Sigmoid colon (tissue), 7 donors: ENCODE data around the gene HOXB8. TPM values are rescaled to one million over a fixed set of nuclear protein-coding genes. Genes with fewer than 3 reads are reported as not detected.
A peak's percentile ranks its signal among the peaks of the same experiment; 100 is the strongest.

ENCODE experiments used
- DNase-seq: peaks from one replicate; pipeline ENCODE4 v3.0.0-alpha.2; 2019
- H3K27ac ChIP-seq, 4 donors: fragments of 200-600 bp; sonication (generic); one replicate each; pipeline ENCODE4 v1.5.1; 2016 to 2019; ENCODE audit warnings: mild to moderate bottlenecking in 1 of 4
- H3K27me3 ChIP-seq, 3 donors: fragments of 200-600 bp; sonication (generic); one replicate each; pipeline ENCODE4 v1.5.1; 2019; ENCODE audit warnings: mild to moderate bottlenecking in 1 of 3
- H3K36me3 ChIP-seq, 4 donors: fragments of 200-600 bp; sonication (generic); one replicate each; pipeline ENCODE4 v1.5.1; 2016 to 2019
- H3K4me1 ChIP-seq, 4 donors: fragments of 200-600 bp; sonication (generic); one replicate each; pipeline ENCODE4 v1.5.1; 2017 to 2019
- H3K4me3 ChIP-seq, 4 donors: fragments of 200-600 bp; sonication (generic); one replicate each; pipeline ENCODE4 v1.5.1; 2017 to 2019; ENCODE audit warnings: mild to moderate bottlenecking in 2 of 4, moderate library complexity in 1 of 4
- H3K9me3 ChIP-seq, 4 donors: fragments of 200-600 bp in 3 of 4; sonication (generic) in 3 of 4; one replicate each; pipeline versions ENCODE4 v1.5.1 to v1.6.1; 2013 to 2019
- EP300 ChIP-seq, 4 donors: sonication (generic); formaldehyde crosslinking; IDR thresholded peaks; one replicate each; pipeline ENCODE4 v1.6.1; 2017; ENCODE audit warnings: antibody characterized with exemption in 4 of 4
- POLR2A ChIP-seq, 2 donors: fragments of 450-650 bp; IDR thresholded peaks; one replicate each; pipeline ENCODE4 v1.6.1; 2016; ENCODE audit warnings: antibody characterized with exemption in 2 of 2, mild to moderate bottlenecking in 2 of 2, moderate library complexity in 2 of 2
- POLR2AphosphoS5 ChIP-seq, 4 donors: sonication (generic); formaldehyde crosslinking; IDR thresholded peaks; one replicate each; pipeline ENCODE4 v1.6.1; 2017; ENCODE audit warnings: antibody characterized with exemption in 4 of 4
- WGBS, 2 donors: extraction: QIAGEN DNeasy Blood & Tissue Kit; methylation state at CpG; one replicate each; pipeline ENCODE4 v1.1.7; 2013; 5-methylcytosine and 5-hydroxymethylcytosine counted together
- intact Hi-C: fragments of 100-400 bp; cut with DNase I; formaldehyde crosslinking; loops from one replicate; pipeline ENCODE4 v1.15.1; 2023
- polyA plus RNA-seq, 3 donors: library from polyadenylated mRNA; stranded (reverse); fragments of 200-250 nt; gene quantifications; one replicate each; pipeline ENCODE4 v1.2.3, GENCODE V29; 2013
- total RNA-seq, 4 donors: library from RNA; depleted of rRNA; stranded (reverse); fragments of >200 nt; gene quantifications; one replicate each; pipeline ENCODE4 v1.1.0, GENCODE V29; 2016
- TF ChIP-seq, protein P1 (sequence below), 4 experiments: fragments of 450-650 bp in 3 of 4; fragments of 200-600 bp in 1 of 4; IDR thresholded peaks; one replicate each; pipeline ENCODE4 v1.5.1; 2016 to 2019; ENCODE audit warnings: antibody characterized with exemption in 4 of 4, mild to moderate bottlenecking in 3 of 4, moderate library complexity in 2 of 4
- donor health status: healthy with polysubstance abuse.
- donor health status: Bipolar disorder and iron deficiency.
- donor health status: healthy.

Gene HOXB8
- total and polyA plus RNA-seq, 7 donors, result 0.68 to 3.4 (median 2.2) TPM; not detected in 3

DNA sequence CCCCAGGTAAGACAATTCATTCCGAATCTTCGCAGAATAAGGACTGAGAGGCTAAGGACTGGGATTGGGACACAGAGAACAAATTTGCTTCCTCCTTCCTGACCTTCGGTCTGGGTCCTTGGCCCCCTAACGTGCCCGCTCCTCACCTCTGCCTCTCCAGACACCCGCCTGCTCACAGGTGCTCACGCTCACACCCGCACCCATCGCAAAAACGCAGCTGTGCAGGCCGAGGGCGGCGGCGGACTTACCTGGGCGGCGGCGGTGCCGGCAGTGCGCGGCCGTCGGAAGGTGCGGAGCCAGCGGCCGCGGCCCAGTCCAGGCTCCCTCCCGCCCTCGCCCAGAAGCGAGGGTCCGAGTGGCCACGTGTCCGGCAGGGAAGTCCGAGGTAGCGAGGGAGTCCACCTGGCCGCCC is 18.2 kb upstream of the HOXB8 start:
- 15 to 43% methylated on average over 35 of the region's 35 CpGs for WGBS, 2 donors
- Histone ChIP-seq H3K36me3 (no peaks in the 10 kb centered on the region), H3K27ac (no peak overlapping the region), H3K9me3 (no peaks in the 10 kb centered on the region), H3K27me3 (peaks cover 69 to 100% (median 99%) of the 10 kb centered on the region in 3 donors), H3K4me3 (no peak overlapping the region), H3K4me1 (peaks cover 0 to 16% (median 7%) of the 10 kb centered on the region in 4 donors)
- intact Hi-C loops, result no loop called here
- no peak for TF ChIP-seq POLR2AphosphoS5 (IDR thresholded peaks at IDR 0.05)
- no peak for TF ChIP-seq POLR2A (IDR thresholded peaks at IDR 0.05)
- peak; percentile 51 for DNase-seq

DNA sequence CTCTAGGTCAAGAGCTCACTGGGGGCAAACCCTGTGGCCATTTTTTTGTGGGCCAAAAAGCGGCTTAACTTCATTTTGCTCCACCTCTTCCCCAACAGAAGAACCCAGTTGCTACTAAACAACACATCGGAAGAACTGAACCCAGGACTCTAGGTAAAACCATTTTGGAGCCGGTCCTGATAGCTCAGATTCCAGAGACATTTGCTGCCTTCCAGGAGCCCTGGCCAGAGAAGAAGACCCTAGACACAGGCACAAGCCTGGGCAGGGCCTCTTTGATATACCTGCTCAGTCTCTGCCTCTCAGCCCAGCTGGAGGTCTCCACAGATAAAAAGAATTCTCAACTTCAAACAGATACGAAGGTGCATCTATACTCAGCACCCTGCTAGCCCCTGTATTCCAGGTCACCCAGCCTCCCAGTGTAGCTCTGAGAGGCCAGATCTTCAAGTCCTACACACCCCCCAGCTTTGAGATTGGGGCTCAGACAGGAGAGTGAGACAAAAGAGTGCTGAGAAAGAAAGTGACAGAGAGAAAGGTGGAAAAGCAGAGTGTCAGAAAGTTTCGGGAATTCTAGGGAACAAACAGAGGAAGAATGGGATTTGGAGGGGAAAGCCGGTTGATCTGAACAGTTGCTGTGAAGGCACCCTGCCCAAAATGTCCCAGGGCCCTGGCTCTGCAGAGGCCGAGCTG is 17.6 kb upstream of the HOXB8 start:
- peaks cover 72 to 100% (median 100%) of the 10 kb centered on the region in 3 donors for H3K27me3 ChIP-seq
- TF ChIP-seq POLR2AphosphoS5 (IDR thresholded peaks at IDR 0.05) (no peak), EP300 (IDR thresholded peaks at IDR 0.05) (no peak), POLR2A (IDR thresholded peaks at IDR 0.05) (no peak)
- TF ChIP-seq, protein P1, sequence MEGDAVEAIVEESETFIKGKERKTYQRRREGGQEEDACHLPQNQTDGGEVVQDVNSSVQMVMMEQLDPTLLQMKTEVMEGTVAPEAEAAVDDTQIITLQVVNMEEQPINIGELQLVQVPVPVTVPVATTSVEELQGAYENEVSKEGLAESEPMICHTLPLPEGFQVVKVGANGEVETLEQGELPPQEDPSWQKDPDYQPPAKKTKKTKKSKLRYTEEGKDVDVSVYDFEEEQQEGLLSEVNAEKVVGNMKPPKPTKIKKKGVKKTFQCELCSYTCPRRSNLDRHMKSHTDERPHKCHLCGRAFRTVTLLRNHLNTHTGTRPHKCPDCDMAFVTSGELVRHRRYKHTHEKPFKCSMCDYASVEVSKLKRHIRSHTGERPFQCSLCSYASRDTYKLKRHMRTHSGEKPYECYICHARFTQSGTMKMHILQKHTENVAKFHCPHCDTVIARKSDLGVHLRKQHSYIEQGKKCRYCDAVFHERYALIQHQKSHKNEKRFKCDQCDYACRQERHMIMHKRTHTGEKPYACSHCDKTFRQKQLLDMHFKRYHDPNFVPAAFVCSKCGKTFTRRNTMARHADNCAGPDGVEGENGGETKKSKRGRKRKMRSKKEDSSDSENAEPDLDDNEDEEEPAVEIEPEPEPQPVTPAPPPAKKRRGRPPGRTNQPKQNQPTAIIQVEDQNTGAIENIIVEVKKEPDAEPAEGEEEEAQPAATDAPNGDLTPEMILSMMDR (IDR thresholded peaks at IDR 0.05), result no peak
- WGBS, 2 donors, result 17 to 58% methylated on average over 7 of the region's 7 CpGs
- H3K27ac ChIP-seq, result no peak overlapping the region
- intact Hi-C loops, result no loop called here
- H3K4me3 ChIP-seq, result no peak overlapping the region
- peak; percentile 8 for DNase-seq
- no peaks in the 10 kb centered on the region for H3K36me3 ChIP-seq
- peaks cover 0 to 16% (median 7%) of the 10 kb centered on the region in 4 donors for H3K4me1 ChIP-seq
- H3K9me3 ChIP-seq, result no peaks in the 10 kb centered on the region

DNA sequence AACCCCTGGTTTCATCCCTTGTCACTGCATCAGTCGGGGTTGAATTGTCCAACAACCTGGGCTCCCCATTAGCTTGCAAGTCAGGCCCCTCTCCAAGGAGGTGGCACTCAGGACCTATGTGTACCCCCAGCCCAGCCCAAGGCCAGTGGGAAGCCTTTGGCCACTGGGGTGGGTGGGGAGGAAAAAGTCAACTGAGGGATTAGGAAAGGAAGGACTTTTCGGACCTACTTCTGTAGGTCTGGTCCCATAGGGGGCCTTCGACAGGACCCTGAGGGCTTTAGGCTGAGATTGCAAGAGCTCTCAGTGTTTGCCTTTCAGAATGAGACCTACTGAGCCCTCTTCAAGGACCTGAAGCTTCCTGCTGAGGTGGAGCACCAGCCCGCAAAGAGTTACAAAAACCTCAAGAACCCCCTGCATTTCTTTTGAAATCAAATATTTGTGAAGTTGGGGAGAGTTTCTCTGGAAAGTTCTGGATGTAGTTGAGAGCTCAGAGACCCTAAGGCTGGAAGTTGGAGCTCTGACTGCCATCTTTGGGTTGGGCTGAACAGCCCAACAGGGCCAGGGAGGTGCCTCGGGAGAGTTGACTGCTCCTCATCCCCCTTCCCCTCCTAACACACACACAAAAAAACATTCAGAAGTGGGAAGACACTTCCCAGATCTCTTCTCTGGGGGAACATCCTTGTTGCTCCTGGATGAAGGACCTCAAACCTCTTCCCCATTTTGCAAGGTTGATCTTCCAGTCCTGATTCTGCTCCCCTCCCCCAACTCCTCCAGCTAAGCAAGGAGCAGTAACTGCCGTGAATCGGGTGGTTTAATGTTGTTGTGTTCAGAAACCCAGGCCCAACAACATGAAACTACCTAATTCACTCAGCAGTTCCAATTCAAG is 16.8 kb upstream of the HOXB8 start:
- 21 to 58% methylated on average over 7 of the region's 7 CpGs for WGBS, 2 donors
- no peaks in the 10 kb centered on the region for H3K9me3 ChIP-seq
- H3K4me1 ChIP-seq, result peaks cover 0 to 19% (median 8%) of the 10 kb centered on the region in 4 donors
- H3K4me3 ChIP-seq, result no peak overlapping the region
- TF ChIP-seq EP300 (IDR thresholded peaks at IDR 0.05) (no peak), POLR2A (IDR thresholded peaks at IDR 0.05) (no peak), POLR2AphosphoS5 (IDR thresholded peaks at IDR 0.05) (no peak)
- TF ChIP-seq, protein P1 (IDR thresholded peaks at IDR 0.05), result no peak
- DNase-seq, result peak; percentile 12
- no peaks in the 10 kb centered on the region for H3K36me3 ChIP-seq
- H3K27me3 ChIP-seq, result peaks cover 74 to 100% (median 100%) of the 10 kb centered on the region in 3 donors
- intact Hi-C loops, result no loop called here
- no peak overlapping the region for H3K27ac ChIP-seq

DNA sequence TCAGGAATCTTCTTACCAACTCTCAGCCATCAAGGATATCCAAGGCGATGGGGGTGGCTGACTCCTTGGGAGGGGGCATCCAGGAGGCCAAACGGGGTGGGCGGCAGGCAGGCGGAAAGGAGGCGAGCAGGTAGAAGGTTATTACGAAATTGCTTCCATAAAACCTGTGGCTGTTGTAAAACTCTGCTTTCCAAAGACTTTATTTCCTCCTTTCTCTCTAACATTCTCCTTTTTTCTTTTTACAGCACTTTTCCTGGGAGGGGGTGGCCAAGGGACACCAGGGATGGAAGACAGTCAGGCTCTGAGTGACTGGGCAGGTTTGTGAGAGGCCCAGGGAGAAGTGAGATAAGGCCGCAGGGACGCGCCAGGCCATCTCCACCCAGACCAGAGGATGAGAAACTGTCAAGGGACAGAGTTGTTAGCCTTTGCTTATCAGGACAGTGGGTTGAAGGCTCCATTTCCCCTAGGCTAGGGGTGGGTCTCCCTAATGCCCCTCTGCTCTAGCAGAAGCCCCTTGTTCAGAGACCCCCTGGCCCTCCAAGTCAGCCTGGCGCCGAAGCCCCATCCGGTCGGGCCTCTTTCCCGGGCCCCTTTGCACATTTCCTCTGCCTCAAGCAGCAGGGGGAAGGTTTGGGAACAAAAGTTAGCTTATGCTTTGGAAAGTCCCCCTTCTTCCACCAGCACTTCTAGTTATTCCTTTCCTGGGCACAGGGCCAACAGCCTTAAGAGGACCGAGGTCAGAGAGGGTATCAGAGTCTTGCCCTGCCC is 16.0 kb upstream of the HOXB8 start:
- Histone ChIP-seq H3K27ac (no peak overlapping the region), H3K4me3 (no peak overlapping the region), H3K9me3 (no peaks in the 10 kb centered on the region), H3K27me3 (peaks cover 74 to 100% (median 100%) of the 10 kb centered on the region in 3 donors), H3K36me3 (no peaks in the 10 kb centered on the region), H3K4me1 (peaks cover 0 to 21% (median 13%) of the 10 kb centered on the region in 4 donors)
- peak; percentile 48 for DNase-seq
- intact Hi-C loops, result no loop called here
- WGBS, 2 donors, result 14 to 48% methylated on average over 15 of the region's 15 CpGs
- TF ChIP-seq EP300 (IDR thresholded peaks at IDR 0.05) (no peak), POLR2A (IDR thresholded peaks at IDR 0.05) (no peak), POLR2AphosphoS5 (IDR thresholded peaks at IDR 0.05) (no peak)
- TF ChIP-seq, protein P1 (IDR thresholded peaks at IDR 0.05), result no peak
